GM10248 (cell line): ENCODE data around the gene SEC14L2.

Experiments used
- CTCF ChIA-PET: fragments of 300-600 bp; sonication (Branson Sonifier 250); formaldehyde crosslinking; extraction: SDS; loops from one replicate; lab custom pipeline; 2021; ENCODE audit warnings: antibody characterized with exemption; lab: Yijun Ruan, JAX
- POLR2A ChIA-PET: fragments of 350-650 bp; sonication (Branson Sonifier 250); formaldehyde crosslinking; extraction: SDS; loops from one replicate; lab custom pipeline; 2020; ENCODE audit warnings: antibody characterized with exemption; lab: Yijun Ruan, JAX
- DNase-seq: peaks from one replicate; pipeline ENCODE4 v3.0.0; 2012; ENCODE audit errors: extremely low spot score
- TF ChIP-seq, protein P1 (sequence below): IDR thresholded peaks from 2 replicates; pipeline ENCODE4 v1.5.1; 2012; ENCODE audit warnings: mild to moderate bottlenecking, low read depth; ENCODE audit errors: extremely low read depth, missing control alignments, control extremely low read depth

The SEC14L2 gene

DNA sequence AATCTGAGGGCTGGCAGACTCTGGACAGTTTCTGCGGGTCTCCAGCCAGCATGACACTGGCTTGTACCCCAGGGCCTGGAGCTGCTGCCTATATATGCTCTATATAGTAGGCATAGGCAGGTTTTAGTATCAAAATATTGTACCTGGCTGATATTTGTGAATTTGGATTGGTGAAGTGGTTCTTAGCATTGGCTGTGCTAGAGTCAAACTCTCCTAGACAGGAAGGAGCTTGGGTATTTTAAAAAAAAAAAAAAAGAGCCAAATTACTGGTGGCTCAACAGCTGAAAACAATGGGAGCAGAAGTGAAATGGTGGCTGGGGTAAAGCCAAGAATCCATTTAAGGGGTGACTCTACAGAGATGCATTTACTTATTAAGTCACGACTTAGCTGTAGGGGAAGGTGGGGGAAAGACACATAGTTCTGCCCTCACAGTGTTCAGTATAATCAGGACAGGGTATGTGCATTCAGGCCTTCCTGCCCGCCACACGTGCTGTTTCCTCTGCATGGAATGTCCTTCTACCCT lies 17.8 kb downstream of the SEC14L2 start:
- POLR2A ChIA-PET: interaction anchor here (1.1 kb wide), 1 partner anchor 9 kb away, joined by 3 read pairs; no protein-coding TSS in a partner anchor
- CTCF ChIA-PET: interaction anchor here (1.2 to 6.9 kb wide), 5 partner anchors 9 to 27 kb away, joined by 3 to 33 read pairs (median 15); partner anchors contain the start of genes MTFP1 and RNF215
- DNase-seq: no peak
- TF ChIP-seq, protein P1, sequence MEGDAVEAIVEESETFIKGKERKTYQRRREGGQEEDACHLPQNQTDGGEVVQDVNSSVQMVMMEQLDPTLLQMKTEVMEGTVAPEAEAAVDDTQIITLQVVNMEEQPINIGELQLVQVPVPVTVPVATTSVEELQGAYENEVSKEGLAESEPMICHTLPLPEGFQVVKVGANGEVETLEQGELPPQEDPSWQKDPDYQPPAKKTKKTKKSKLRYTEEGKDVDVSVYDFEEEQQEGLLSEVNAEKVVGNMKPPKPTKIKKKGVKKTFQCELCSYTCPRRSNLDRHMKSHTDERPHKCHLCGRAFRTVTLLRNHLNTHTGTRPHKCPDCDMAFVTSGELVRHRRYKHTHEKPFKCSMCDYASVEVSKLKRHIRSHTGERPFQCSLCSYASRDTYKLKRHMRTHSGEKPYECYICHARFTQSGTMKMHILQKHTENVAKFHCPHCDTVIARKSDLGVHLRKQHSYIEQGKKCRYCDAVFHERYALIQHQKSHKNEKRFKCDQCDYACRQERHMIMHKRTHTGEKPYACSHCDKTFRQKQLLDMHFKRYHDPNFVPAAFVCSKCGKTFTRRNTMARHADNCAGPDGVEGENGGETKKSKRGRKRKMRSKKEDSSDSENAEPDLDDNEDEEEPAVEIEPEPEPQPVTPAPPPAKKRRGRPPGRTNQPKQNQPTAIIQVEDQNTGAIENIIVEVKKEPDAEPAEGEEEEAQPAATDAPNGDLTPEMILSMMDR: no peak

DNA sequence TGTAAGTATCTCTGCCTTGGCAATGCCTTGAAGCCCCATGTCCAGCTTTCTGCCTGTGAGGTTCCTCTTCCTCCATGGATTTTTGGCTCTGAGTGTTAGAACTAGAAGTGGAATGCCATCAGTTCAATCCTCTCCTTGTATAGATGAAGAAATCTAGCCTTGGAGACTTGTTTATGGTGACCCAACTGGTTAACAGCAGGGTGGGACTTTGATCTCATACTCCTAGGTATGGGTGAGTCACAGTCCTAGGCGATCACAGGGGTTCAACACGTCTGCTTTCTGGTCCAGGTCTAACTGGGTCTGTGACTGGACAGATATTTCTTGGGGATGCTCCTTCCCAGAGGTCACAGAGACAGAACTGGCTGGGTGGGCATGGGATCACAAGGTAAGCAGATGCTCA lies 19.6 kb downstream of the SEC14L2 start:
- TF ChIP-seq, protein P1: no peak
- CTCF ChIA-PET: interaction anchor here (6.9 kb wide), 1 partner anchor 25 kb away, joined by 33 read pairs; no protein-coding TSS in a partner anchor
- no peak for DNase-seq
- POLR2A ChIA-PET: no interaction called here

DNA sequence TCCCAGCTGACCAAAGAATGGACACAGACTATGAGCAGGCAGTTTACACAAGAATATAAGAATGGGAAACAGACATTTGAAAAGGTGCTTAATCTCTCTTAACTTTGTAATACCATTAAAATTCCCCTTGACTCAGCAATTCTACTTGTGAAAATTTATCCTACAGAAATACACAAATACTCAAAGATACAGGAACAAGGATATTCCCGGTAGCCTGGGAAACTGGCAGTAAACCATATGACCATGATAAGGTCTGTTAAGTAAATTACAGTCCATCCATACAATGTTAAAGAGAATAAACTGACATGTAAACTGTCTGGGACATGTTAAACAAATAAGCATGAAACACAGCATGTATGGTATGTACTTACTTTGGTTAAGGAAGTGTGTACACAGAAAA lies 20.0 kb downstream of the SEC14L2 start:
- TF ChIP-seq, protein P1: no peak
- ChIA-PET CTCF (no interaction called here), POLR2A (no interaction called here)

DNA sequence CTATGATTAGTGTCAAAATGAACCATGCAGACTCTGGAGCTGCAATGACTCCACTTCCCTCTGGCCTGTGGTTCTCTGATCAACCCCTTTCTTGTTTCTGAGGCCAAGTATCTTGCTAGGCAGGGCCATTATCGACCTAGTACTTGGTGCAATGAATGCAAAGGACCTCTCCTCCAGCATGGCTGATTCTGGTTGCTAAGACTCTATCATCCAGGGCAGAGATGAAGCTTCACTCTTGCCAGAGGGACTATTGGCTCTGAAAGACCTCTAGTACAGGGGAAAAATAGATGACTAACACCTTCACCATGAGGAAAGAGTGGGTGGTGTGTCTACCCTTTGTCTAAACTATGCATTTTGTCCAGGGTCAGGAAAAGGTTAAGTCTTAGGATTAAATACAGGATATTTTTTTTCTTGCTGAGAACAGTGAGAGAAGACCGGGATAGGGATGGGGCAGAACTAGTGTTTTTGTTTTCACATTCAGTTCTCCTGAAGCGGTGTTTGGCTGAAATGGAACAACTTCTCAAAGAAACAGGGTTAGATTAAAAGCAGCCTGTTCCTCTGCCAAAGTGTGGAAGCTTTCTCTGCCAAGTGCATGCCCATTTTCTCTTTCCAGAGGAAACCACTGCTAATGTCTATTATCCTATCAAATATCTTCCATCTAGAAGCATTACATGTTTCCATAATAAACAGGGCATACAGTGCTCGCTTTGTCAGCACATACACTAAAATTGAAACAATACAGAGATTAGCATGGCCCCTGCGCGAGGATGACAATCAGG lies 23.7 kb downstream of the SEC14L2 start:
- CTCF ChIA-PET: interaction anchor here (0.9 to 2.3 kb wide), 3 partner anchors 9 to 133 kb away, joined by 3 to 10 read pairs (median 7); no protein-coding TSS in a partner anchor
- POLR2A ChIA-PET: no interaction called here
- no peak for DNase-seq
- TF ChIP-seq, protein P1: no peak

More for the DNA sequence above, 20.0 kb downstream of the SEC14L2 start:
- DNase-seq: no peak

DNA sequence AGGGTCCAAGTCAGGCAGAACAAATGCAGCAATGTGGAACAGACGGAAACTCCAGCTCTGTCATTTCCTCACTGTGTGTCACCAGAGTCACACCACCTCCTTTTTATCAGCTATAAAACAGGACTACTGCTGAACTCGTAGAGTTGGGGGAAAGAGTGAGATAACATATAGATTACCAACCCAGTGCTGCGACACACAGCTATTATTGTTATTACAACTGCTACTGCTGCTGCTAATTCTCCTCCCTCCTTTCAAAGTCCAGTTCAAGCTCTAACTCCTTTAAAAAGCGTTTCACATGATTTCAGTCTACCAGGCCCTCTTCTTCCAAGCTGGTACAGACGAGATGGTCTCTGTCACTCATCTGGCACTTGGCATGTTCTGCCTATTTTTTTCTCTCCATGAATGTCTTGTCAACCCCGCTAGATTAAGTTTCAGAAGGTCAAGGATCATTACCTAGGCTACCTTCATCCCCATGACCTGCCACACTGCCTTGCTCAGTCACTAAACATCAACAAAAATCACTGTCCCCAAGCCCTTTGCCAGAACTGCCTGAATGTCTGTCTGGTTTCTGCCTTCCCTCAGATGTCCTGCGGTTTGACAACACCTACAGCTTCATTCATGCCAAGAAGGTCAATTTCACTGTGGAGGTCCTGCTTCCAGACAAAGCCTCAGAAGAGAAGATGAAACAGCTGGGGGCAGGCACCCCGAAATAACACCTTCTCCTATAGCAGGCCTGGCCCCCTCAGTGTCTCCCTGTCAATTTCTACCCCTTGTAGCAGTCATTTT lies 25.1 kb downstream of the SEC14L2 start:
- POLR2A ChIA-PET: interaction anchor here (0.6 kb wide), 1 partner anchor 1065 kb away, joined by 4 read pairs; no protein-coding TSS in a partner anchor
- TF ChIP-seq, protein P1: no peak
- CTCF ChIA-PET: interaction anchor here (0.9 to 7.6 kb wide), 10 partner anchors 8 to 134 kb away, joined by 3 to 57 read pairs (median 8); no protein-coding TSS in a partner anchor
- DNase-seq: no peak
